Gastroesophageal sphincter (tissue), 4 donors: ENCODE results near the gene RAX. TPM values are rescaled to one million over a fixed set of nuclear protein-coding genes. Genes with fewer than 3 reads are reported as not detected.

ENCODE experiments used
- ATAC-seq: fragments of 150-250 bp; one replicate; pipeline ENCODE4 v1.9.1; 2016; ENCODE audit warnings: mild to moderate bottlenecking, moderate library complexity
- H3K27ac ChIP-seq, 4 donors: fragments of 200-600 bp; sonication (generic) in 3 of 4; 1 replicate in 3 of 4; 2 replicates in 1 of 4; pipeline ENCODE4 v1.5.1; 2016 to 2019
- H3K27me3 ChIP-seq: fragments of 200-600 bp; sonication (generic); one replicate; pipeline ENCODE4 v1.5.1; 2019
- H3K36me3 ChIP-seq, 2 donors: fragments of 200-600 bp; sonication (generic); one replicate each; pipeline ENCODE4 v1.5.1; 2019; ENCODE audit warnings: control low read depth in 1 of 2
- H3K4me1 ChIP-seq, 3 donors: fragments of 200-600 bp; sonication (generic); 1 replicate in 2 of 3; 2 replicates in 1 of 3; pipeline ENCODE4 v1.5.1; 2016 to 2019; ENCODE audit warnings: control low read depth in 2 of 3
- H3K4me3 ChIP-seq, 2 donors: fragments of 200-600 bp; sonication (generic); one replicate each; pipeline ENCODE4 v1.5.1; 2019; ENCODE audit warnings: mild to moderate bottlenecking in 1 of 2, moderate library complexity in 1 of 2
- H3K9me3 ChIP-seq, 3 donors: fragments of 200-600 bp; sonication (generic); one replicate each; pipeline ENCODE4 v1.5.1; 2017 to 2019; ENCODE audit warnings: control low read depth in 2 of 3
- CTCF ChIP-seq, 4 experiments: fragments of 200-600 bp in 2 of 4; fragments of 450-650 bp in 2 of 4; sonication (generic) in 1 of 4; IDR thresholded peaks; one replicate each; pipeline ENCODE4 v1.5.1; 2017 to 2019; ENCODE audit warnings: antibody characterized with exemption in 4 of 4, mild to moderate bottlenecking in 2 of 4, moderate library complexity in 2 of 4
- EP300 ChIP-seq: sonication (generic); formaldehyde crosslinking; IDR thresholded peaks from one replicate; pipeline ENCODE4 v1.6.1; 2017; ENCODE audit warnings: antibody characterized with exemption, mild to moderate bottlenecking
- POLR2A ChIP-seq, 2 donors: fragments of 450-650 bp; IDR thresholded peaks; one replicate each; pipeline ENCODE4 v1.6.1; 2017; ENCODE audit warnings: antibody characterized with exemption in 2 of 2, mild to moderate bottlenecking in 2 of 2, moderate library complexity in 1 of 2
- POLR2AphosphoS5 ChIP-seq: sonication (generic); formaldehyde crosslinking; IDR thresholded peaks from one replicate; pipeline ENCODE4 v1.6.1; 2017; ENCODE audit warnings: antibody characterized with exemption
- WGBS, 2 donors: methylation state at CpG; one replicate each; pipeline ENCODE4 v1.1.5; 2018; ENCODE audit warnings: low coverage in 1 of 2; 5-methylcytosine and 5-hydroxymethylcytosine counted together
- total RNA-seq, 4 donors: library from RNA; depleted of rRNA; stranded (reverse); fragments of >200 nt; gene quantifications; one replicate each; pipeline ENCODE4 v1.1.0, GENCODE V29; 2016

Gene RAX
- not detected for total RNA-seq

- no peak within 1 kb of the TSS for H3K27ac ChIP-seq
These were observed at the start of gene RAX for GRCh38 chr18:59272891-59273758. Gene RAX (minus strand): TSS chr18:59273454. CDS start chr18:59273206, 248 bp downstream.

GRCh38 chr18:59318460-59319050 is 45.3 kb upstream of the RAX start, which contains the start of gene CPLX4:
Gene CPLX4 (minus strand): TSS chr18:59318649. CDS start chr18:59318462, 187 bp downstream.
- no peak within 1 kb of the TSS for H3K27ac ChIP-seq
- H3K4me1 ChIP-seq: no peaks in the 10 kb centered on the region
- ATAC-seq: no peak
- H3K36me3 ChIP-seq: no peaks in the 10 kb centered on the region
- 79 to 80% methylated on average over 4 of the region's 4 CpGs for WGBS, 2 donors
- no peak for TF ChIP-seq POLR2A (IDR thresholded peaks at IDR 0.05)
- no peak for TF ChIP-seq POLR2AphosphoS5
- TF ChIP-seq CTCF (IDR thresholded peaks at IDR 0.05): no peak
- no peak for TF ChIP-seq EP300
- H3K9me3 ChIP-seq: no peaks in the 10 kb centered on the region
- H3K4me3 ChIP-seq: no peak within 1 kb of the TSS
- no peaks in the 10 kb centered on the region for H3K27me3 ChIP-seq

More at GRCh38 chr18:59272891-59273758, at the start of gene RAX:
- Histone ChIP-seq H3K4me3 (peak within 1 kb of the TSS in 1 of 2 donors; percentile 39), H3K4me1 (peaks cover 0 to 41% (median 20%) of the 10 kb centered on the region in 3 donors), H3K27me3 (peaks cover 100% of the 10 kb centered on the region), H3K36me3 (no peaks in the 10 kb centered on the region), H3K9me3 (no peaks in the 10 kb centered on the region)
- no peak for TF ChIP-seq EP300
- TF ChIP-seq POLR2A (IDR thresholded peaks at IDR 0.05): no peak
- TF ChIP-seq POLR2AphosphoS5: no peak
- no peak for TF ChIP-seq CTCF (IDR thresholded peaks at IDR 0.05)
- WGBS, 2 donors: 0% methylated on average over 4 of the region's 88 CpGs; no CpG with 5 or more reads in 1 of the 2 donors
- no peak for ATAC-seq

GRCh38 chr18:59311631-59312030 is 38.4 kb upstream of the RAX start:
- TF ChIP-seq EP300 (no peak), POLR2A (IDR thresholded peaks at IDR 0.05) (no peak), POLR2AphosphoS5 (no peak), CTCF (IDR thresholded peaks at IDR 0.05) (no peak)
- ATAC-seq: no peak
- Histone ChIP-seq H3K27me3 (peaks cover 40% of the 10 kb centered on the region), H3K36me3 (no peaks in the 10 kb centered on the region), H3K9me3 (no peaks in the 10 kb centered on the region), H3K27ac (no peak overlapping the region), H3K4me3 (no peak overlapping the region), H3K4me1 (peaks cover 0 to 13% (median 4%) of the 10 kb centered on the region in 3 donors)
- 74 to 88% methylated on average over 4 to 6 of the region's 7 CpGs for WGBS, 2 donors

DNA sequence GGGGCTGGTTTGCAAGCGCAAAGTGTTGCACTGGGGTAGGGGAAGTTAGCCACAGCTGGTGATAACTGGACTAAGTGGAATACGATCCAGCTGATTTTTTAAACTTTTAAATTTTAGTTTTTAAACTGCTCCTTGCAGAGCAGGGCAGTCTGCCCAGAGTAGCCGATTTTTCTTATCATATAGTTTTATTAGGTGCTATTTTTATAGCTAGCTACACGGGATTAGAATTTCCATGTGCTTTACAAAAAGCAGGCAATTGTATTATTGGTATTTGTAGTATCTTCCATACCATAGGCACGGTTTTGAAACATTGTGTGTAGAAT is 35.6 kb upstream of the RAX start:
- Histone ChIP-seq H3K4me1 (peaks cover 0 to 13% (median 4%) of the 10 kb centered on the region in 3 donors), H3K36me3 (no peaks in the 10 kb centered on the region), H3K9me3 (no peaks in the 10 kb centered on the region), H3K27ac (no peak overlapping the region), H3K4me3 (peak overlapping the region in 1 of 2 donors; percentile 28), H3K27me3 (peaks cover 52% of the 10 kb centered on the region)
- TF ChIP-seq POLR2AphosphoS5 (no peak), EP300 (no peak), CTCF (IDR thresholded peaks at IDR 0.05) (no peak), POLR2A (IDR thresholded peaks at IDR 0.05) (no peak)
- ATAC-seq: peak; percentile 41
- WGBS, 2 donors: 5 to 13% methylated on average over 4 to 5 of the region's 5 CpGs
